ENCODE data around the gene ASZ1.

DNA sequence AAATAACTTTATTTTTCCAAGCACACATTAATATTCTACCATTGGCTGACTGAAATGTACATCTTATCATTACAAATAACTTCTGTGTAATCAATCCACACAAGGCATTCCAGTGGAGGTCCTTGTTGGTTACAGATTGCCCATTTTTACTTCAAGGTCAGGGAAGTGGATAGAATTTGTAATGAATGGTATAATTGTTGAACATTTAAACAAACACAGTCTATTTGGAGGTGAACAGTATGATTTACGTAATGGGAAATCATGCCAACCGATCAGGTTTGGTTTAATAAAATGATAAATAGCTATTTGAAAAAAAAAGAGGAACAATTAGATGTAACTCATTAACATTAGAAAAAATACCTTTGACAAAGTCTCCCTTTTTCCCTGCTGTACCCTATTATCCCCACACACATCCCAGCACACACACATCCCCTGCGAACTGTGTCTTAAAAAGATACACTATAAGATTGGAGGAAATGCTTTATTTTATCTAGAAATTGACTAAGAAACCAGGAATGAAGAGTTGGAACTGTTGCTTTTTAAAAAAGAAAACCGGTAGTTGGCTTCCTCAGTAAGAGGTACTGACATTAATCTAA lies 19.0 kb upstream of the ASZ1 start:
- TF ChIP-seq, protein P1, sequence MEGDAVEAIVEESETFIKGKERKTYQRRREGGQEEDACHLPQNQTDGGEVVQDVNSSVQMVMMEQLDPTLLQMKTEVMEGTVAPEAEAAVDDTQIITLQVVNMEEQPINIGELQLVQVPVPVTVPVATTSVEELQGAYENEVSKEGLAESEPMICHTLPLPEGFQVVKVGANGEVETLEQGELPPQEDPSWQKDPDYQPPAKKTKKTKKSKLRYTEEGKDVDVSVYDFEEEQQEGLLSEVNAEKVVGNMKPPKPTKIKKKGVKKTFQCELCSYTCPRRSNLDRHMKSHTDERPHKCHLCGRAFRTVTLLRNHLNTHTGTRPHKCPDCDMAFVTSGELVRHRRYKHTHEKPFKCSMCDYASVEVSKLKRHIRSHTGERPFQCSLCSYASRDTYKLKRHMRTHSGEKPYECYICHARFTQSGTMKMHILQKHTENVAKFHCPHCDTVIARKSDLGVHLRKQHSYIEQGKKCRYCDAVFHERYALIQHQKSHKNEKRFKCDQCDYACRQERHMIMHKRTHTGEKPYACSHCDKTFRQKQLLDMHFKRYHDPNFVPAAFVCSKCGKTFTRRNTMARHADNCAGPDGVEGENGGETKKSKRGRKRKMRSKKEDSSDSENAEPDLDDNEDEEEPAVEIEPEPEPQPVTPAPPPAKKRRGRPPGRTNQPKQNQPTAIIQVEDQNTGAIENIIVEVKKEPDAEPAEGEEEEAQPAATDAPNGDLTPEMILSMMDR (IDR thresholded peaks at IDR 0.05; ENCODE audit: insufficient read depth, low read length, poor library complexity, severe bottlenecking) = no peak
- TF ChIP-seq EZH2phosphoT487 (conservative IDR thresholded peaks at IDR 0.05; ENCODE audit: low read length) = no peak
